HFFc6 (cell line): ENCODE measurements around the gene DGLUCY. TPM values are rescaled to one million over a fixed set of nuclear protein-coding genes. Genes with fewer than 3 reads are reported as not detected.
"Not testable (repeated sequence)": the region's sequence is repeated elsewhere in the genome, so short reads cannot be mapped to it uniquely, and the experiment has no call there.

Experiments used
- DNase-seq: peaks from one replicate; pipeline ENCODE4 v3.0.0-alpha.2; 2018
- H3K27ac Mint-ChIP-seq: 2 replicates; pipeline ENCODE4 v1.8.0; 2020; ENCODE audit warnings: mild to moderate bottlenecking, mixed read lengths
- H3K27me3 Mint-ChIP-seq: 2 replicates; pipeline ENCODE4 v1.8.0; 2021; ENCODE audit warnings: mild to moderate bottlenecking, moderate library complexity, mixed read lengths; ENCODE audit not compliant: insufficient read depth
- H3K36me3 Mint-ChIP-seq: 2 replicates; pipeline ENCODE4 v1.8.0; 2021; ENCODE audit warnings: low read depth, mixed read lengths
- H3K4me1 Mint-ChIP-seq: 2 replicates; pipeline ENCODE4 v1.8.0; 2020; ENCODE audit warnings: low read depth, mixed read lengths
- H3K4me3 Mint-ChIP-seq: 2 replicates; pipeline ENCODE4 v1.8.0; 2020; ENCODE audit warnings: mild to moderate bottlenecking, moderate library complexity, mixed read lengths
- H3K9me3 Mint-ChIP-seq: 2 replicates; pipeline ENCODE4 v1.8.0; 2020; ENCODE audit warnings: mild to moderate bottlenecking, mixed read lengths
- total RNA-seq, 6 experiments: library from RNA; stranded (reverse); fragmentation: NEBNext Ultra II Directional; extraction: Animal tissue kit (Norgen Biotek cat#: 25700); gene quantifications; 2 replicates in 1 of 6; 3 replicates in 5 of 6; pipeline ENCODE4 v1.2.3, GENCODE V29; 2021
- TF ChIP-seq, protein P1 (sequence below): fragments of 200-600 bp; sonication (generic); IDR thresholded peaks from 2 replicates; pipeline ENCODE4 v1.5.0; 2021; ENCODE audit warnings: antibody characterized with exemption, mild to moderate bottlenecking

Gene DGLUCY
- total RNA-seq, 6 experiments from 2014 or later: 13.5 to 18.1 (median 15.2) TPM

DNA sequence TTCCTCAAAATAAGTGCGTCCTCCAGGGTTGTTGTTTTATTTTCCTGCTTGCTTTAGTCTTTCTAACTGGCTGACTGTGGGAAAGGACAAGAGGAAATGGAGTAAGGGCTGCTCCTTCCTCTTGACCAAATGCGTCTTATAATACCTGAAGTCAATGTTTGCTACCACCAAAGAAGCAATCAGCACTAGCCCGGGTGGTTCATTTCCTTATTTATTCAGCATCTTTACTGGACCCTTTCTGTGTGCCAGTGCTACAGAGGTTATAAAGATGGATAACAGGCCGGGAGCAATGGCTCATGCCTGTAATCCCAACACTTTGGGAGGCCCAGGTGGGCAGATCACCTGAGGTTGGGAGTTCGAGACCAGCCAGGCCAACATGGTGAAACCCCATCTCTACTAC is 38.3 kb upstream of the DGLUCY start:
- Mint-ChIP-seq H3K27ac (no peak overlapping the region), H3K36me3 (no peaks in the 10 kb centered on the region), H3K9me3 (no peaks in the 10 kb centered on the region), H3K4me3 (no peak overlapping the region), H3K4me1 (no peaks in the 10 kb centered on the region), H3K27me3 (peaks cover 2% of the 10 kb centered on the region)
- TF ChIP-seq, protein P1, sequence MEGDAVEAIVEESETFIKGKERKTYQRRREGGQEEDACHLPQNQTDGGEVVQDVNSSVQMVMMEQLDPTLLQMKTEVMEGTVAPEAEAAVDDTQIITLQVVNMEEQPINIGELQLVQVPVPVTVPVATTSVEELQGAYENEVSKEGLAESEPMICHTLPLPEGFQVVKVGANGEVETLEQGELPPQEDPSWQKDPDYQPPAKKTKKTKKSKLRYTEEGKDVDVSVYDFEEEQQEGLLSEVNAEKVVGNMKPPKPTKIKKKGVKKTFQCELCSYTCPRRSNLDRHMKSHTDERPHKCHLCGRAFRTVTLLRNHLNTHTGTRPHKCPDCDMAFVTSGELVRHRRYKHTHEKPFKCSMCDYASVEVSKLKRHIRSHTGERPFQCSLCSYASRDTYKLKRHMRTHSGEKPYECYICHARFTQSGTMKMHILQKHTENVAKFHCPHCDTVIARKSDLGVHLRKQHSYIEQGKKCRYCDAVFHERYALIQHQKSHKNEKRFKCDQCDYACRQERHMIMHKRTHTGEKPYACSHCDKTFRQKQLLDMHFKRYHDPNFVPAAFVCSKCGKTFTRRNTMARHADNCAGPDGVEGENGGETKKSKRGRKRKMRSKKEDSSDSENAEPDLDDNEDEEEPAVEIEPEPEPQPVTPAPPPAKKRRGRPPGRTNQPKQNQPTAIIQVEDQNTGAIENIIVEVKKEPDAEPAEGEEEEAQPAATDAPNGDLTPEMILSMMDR: no peak
- DNase-seq: no peak

DNA sequence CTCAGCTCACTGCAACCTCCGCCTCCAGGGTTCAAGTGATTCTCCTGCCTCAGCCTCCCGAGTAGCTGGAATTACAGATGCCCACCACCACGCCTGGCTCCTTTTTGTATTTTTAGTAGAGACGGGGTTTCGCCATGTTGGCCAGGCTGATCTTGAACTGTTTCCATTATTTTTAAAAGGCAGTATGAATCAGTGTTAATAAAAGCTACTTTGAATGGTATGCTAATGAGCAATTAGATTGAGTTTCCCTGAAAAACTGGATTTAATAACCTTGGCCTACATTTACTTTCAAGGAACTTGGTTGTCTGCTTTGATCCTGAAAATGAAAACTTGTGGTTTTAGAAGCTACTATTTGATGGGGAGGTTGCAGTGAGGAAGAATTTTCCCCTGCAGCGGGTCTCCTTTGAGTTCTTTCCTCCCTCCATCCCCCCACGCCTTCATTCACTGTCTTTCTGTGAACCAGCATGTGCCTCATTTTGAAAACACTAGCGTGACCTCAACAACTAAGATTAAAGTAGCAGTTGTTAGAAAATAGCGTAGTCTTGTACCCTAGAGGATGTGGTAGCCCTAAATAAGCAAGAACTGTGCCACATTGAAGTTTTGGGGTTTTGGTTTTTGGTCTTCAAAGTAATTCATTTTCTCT is 35.7 kb upstream of the DGLUCY start:
- no peak for DNase-seq
- Mint-ChIP-seq H3K27me3 (peaks cover 2% of the 10 kb centered on the region), H3K36me3 (no peaks in the 10 kb centered on the region), H3K9me3 (no peaks in the 10 kb centered on the region), H3K4me1 (no peaks in the 10 kb centered on the region), H3K4me3 (no peak overlapping the region), H3K27ac (no peak overlapping the region)
- TF ChIP-seq, protein P1: no peak

DNA sequence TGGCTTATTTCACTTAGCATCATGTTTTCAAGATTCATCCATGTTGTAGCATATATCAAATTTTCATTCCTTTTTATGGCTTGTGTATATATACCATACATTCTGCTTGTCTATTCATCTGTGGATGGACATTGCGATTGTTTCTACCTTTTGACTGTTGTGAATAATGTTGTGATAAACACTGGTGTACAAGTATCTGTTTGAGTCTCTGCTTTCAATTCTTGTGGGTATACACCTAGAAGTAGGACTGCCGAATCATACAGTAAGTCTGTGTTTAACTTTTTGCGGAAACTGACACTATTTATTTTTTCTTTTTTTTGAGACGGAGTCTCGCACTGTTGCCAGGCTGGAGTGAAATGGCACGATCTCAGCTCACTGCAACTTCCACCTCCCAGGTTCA is 33.8 kb upstream of the DGLUCY start:
- Mint-ChIP-seq H3K4me3 (no peak overlapping the region), H3K27me3 (peaks cover 7% of the 10 kb centered on the region), H3K27ac (no peak overlapping the region), H3K9me3 (no peaks in the 10 kb centered on the region), H3K4me1 (no peaks in the 10 kb centered on the region), H3K36me3 (no peaks in the 10 kb centered on the region)
- DNase-seq: no peak
- TF ChIP-seq, protein P1: no peak

DNA sequence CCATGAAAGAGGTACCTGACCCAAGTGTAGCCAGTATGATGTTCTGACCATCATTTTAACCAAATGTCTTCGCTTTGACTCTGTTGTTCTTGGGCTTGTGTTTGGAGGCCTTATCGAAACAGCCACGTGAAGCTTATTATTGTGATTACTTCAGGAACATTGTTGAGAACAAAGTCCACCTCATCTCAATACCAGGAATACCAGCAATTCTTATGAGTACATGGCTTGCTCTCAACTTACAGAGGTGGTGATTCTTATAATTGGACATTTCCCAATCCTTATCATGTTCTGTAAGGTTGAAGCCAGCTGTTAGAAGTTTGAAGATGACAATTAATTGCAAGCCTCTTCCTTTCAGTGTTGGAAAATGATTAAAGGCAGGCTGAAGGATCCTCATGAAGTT is 31.6 kb upstream of the DGLUCY start:
- DNase-seq: no peak
- H3K27me3 Mint-ChIP-seq: peaks cover 13% of the 10 kb centered on the region
- no peak overlapping the region for H3K27ac Mint-ChIP-seq
- H3K9me3 Mint-ChIP-seq: no peaks in the 10 kb centered on the region
- H3K4me1 Mint-ChIP-seq: no peaks in the 10 kb centered on the region
- H3K4me3 Mint-ChIP-seq: no peak overlapping the region
- no peaks in the 10 kb centered on the region for H3K36me3 Mint-ChIP-seq
- TF ChIP-seq, protein P1: no peak

DNA sequence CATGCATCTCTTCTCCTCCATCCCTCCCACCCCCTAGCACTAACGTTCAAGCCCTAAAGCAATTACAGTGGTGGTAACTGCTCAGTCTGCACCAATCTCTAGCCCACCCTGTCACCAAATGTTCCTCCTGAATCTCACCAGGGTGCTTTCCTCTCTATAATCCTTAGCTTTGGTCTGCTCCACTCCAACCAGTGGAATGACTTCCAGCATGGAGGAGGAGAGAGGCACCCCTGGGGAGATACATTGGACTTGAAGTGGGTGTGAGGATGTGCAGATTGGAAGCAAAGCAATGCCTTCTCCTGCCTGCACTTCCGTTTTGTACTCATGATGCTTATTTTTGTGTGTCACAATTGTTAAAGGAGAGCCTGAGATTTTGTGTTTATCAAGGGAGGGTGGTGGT is 29.4 kb upstream of the DGLUCY start:
- no peaks in the 10 kb centered on the region for H3K4me1 Mint-ChIP-seq
- TF ChIP-seq, protein P1: no peak

DNA sequence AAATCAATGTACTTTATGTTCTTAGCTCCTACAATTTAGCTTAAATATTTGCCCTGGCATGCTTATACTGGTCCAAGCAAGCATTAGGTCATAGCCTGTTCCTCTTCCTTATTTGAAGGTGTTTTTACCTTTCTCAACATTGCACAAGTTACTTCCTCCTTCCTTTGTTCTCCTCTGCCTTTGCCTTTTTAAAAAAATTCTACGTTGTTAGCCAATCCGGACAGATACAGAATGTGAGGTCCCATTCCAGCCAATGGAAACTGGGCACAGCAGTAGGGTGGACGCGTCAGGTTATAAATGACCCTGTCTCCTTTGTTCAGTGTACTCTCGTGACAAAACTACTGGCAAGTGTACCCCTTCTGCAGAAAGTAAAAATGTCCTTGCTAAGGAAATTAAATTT is 26.4 kb upstream of the DGLUCY start:
- not testable (repeated sequence) for H3K4me3 Mint-ChIP-seq, H3K9me3 Mint-ChIP-seq, DNase-seq, H3K4me1 Mint-ChIP-seq, H3K27ac Mint-ChIP-seq, H3K36me3 Mint-ChIP-seq
- peaks cover 37% of the 10 kb centered on the region for H3K27me3 Mint-ChIP-seq

More for the DNA sequence above, 29.4 kb upstream of the DGLUCY start:
- H3K4me3 Mint-ChIP-seq: no peak overlapping the region
- H3K27me3 Mint-ChIP-seq: peaks cover 23% of the 10 kb centered on the region
- H3K36me3 Mint-ChIP-seq: no peaks in the 10 kb centered on the region
- no peaks in the 10 kb centered on the region for H3K9me3 Mint-ChIP-seq
- H3K27ac Mint-ChIP-seq: no peak overlapping the region
- DNase-seq: no peak
